HG03175 (cell line): ENCODE results near the gene FTCD.
"Not testable (repeated sequence)": the region's sequence is repeated elsewhere in the genome, so short reads cannot be mapped to it uniquely, and the experiment has no call there.

ENCODE experiments used
- ATAC-seq: cut with Tn5 transposase; IDR thresholded peaks from one replicate; pipeline ENCODE4 v1.9.1; 2021; ENCODE audit warnings: mild to moderate bottlenecking, moderate library complexity; ENCODE audit not compliant: unreplicated experiment

FTCD gene

GRCh38 chr21:46154155-46154954, 1.0 kb downstream of the FTCD start:
- no peak for ATAC-seq

- ATAC-seq = no peak
Measured at GRCh38 chr21:46153247-46154154, 1.9 kb downstream of the FTCD start.

GRCh38 chr21:46152927-46153246, 2.5 kb downstream of the FTCD start:
- ATAC-seq = no peak

DNA sequence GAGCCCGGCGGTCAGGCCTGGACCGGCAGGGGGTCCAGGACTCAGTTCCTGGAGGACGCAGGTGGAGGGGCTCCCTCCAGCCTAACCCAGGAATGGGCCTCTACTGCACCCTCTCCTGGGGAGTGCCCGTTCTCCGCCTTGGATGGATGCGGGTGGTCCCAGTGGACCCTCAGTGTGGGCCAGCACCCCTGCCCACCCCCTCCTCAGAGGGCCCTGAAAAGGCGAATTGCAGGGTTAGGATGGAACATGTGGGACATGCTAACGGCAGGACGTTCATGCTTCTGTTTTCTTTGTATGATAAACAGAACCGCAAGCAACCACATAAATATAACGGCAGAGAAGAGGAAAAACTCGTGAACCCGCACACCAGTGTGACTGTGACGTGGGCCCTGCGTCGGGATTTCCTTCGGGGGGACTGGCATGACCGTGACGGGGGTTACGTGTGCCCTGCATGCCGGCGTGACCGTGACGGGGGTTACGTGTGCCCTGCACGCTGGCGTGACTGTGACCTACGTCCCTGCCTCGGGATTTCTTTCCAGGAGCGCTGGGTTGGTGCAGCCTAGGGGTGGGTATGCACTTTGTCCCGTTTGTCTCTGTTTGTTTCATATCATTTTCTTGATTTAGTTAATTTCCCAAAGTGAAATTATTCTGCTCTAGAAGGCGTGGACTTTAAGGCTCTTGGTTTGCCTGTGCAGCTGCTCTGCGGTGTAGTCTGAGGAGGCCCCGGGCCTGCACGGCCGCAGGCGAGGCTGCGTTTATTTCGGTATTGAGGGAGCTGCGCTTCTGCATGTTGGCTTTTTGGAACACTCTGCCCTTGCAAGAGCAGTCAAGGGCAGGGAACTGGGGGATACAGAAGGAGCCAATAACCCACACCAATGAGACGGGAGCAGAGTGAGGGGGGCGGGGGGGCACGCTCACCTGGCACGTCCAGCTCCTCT, 3.1 kb downstream of the FTCD start:
- ATAC-seq = no peak

GRCh38 chr21:46151261-46151988, 4.0 kb downstream of the FTCD start:
- no peak for ATAC-seq

DNA sequence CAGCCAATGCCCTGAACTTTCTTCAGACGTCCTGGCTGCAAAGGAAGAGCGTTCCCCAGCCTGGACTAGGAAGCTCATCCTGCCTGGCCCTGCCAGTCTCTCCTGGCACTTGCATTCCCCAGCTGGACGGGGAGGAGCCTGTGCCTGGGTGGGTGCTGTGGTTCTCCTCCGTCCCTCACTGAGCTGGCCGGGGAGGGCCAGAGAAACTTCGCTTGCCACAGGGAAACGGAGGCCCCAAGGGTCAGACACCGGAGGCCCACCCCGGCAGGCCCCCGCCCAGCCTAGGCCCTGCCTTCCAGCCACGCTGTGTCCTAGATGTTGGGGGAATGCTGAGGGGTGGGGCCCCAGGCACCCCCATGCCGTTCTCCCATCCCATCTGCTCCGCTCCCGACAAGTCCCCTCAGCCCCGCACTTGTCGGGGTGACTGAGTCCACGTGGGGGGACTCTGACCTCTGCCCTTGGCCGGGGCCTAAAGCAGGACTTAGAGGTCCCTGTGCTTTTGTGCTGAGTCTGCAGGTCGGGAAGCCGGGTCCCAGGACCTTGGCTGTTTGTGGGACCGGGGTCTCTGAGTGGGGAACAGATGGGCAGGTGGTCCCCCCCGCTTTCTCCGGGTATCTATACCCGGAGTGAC, 4.8 kb downstream of the FTCD start:
- no peak for ATAC-seq

- no peak for ATAC-seq
Measured at GRCh38 chr21:46150073-46150472, 5.3 kb downstream of the FTCD start.

DNA sequence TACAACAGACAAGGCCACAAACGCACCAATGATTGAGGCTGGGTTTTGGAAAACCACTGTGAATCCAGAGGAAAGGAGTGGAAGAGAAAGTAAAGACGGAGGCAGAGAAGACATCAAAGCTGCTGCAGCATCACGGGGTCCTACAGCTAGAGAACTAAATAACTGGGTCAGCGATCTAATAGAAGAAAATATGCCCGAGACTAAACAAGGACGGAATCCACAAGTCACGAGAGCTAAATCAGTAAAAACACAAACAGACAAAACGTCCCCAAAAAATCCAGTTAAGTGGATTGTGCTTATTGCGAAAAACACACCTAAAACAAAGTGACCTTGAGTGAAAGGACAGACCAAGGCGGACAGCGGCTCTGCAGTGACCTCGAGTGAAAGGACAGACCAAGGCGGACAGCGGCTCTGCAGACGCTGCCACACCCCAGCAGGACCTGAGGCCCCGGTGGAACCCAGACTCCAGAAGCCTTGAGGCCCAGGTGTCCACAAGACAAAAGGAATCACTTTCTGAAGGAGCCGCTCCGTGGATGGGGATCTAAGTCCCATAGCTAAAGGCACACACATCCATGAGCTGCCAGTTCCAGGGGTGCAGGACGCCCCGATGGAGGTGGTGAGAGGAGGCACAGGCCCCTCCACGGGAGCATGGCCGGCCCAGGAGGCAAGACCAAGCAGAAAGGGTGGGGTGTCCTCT, 6.0 kb downstream of the FTCD start:
- no peak for ATAC-seq

DNA sequence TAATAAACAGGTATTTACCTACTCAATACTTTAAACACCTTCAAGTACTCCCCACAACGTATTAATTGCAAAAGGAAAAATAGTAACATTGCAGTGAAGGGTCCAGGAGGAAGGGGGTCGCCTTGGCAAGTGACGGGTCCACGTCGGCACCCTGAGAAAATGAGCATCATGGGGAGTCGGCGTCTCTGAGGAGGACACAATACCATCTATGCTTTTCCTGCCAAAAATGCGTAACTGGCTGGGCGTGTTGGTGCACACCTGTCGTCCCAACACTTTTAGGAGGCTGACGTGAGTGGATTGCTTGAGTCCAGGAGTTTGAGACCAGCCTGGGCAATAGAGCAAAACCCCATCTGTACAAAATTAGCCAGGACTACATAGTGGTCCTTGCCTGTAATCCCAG, 7.3 kb downstream of the FTCD start:
- ATAC-seq = no peak

DNA sequence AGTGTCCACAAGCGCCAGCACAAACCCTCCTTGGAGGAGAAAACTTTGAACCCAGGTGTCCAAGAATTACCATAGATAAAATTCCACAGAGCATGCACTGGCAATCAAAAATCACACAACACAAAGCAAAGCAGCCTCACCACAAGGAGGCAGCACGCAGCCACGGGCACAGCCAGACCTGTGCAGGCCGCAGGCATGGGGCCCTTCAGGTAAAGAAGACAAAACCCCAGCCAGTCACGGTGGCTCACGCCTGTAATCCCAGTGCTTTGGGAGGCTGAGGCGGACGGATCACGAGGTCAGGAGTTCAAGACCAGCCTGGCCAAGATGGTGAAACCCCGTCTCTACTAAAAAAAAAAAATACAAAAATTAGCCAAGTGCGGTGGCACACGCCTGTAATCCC, 8.0 kb downstream of the FTCD start:
- ATAC-seq = not testable (repeated sequence)

- no peak for ATAC-seq
Measured at GRCh38 chr21:46146856-46147255, 8.5 kb downstream of the FTCD start.

DNA sequence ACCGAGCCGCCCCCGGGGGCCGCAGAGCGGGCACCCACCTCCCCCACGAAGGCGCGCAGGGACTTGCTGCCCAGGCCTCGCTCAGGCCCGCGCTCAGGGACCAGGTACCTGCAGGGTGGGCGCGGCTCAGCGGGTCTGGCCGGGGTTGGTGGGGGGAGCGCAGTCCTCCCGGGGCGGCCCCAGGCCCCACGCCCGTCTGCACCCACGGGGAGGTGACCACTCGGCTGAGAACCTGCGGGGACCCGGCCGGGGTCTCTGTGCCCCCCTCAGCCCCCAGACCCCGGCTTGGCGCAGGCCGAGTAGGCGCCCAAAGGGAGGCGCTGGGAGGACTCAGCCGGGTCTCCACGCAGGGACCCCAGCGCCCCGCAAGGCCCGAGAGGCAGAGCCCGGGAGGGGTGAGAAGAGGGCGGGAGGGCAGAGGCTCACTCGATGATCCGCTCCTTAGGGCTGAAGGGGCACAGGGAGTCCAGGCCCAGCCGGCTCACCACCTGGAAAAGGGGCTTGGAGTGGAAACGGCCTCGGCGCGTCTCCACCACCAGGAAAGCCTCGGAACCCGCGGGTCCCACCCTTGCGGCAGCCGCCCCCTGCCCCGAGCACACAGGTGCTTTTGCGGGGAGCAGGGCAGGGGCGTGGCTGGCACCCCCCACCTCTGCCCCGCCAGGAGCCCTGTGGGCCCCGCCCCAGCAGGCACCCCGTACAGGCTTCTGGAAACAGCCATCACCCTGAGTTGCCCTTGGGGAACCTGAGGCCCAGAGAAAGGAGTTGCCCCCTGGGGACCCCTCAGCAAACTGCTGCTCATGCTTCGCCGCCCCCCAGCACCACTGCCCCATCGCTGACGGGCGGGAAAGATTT, 9.3 kb downstream of the FTCD start:
- ATAC-seq = no peak

GRCh38 chr21:46145159-46145839, 10.1 kb downstream of the FTCD start:
- no peak for ATAC-seq

DNA sequence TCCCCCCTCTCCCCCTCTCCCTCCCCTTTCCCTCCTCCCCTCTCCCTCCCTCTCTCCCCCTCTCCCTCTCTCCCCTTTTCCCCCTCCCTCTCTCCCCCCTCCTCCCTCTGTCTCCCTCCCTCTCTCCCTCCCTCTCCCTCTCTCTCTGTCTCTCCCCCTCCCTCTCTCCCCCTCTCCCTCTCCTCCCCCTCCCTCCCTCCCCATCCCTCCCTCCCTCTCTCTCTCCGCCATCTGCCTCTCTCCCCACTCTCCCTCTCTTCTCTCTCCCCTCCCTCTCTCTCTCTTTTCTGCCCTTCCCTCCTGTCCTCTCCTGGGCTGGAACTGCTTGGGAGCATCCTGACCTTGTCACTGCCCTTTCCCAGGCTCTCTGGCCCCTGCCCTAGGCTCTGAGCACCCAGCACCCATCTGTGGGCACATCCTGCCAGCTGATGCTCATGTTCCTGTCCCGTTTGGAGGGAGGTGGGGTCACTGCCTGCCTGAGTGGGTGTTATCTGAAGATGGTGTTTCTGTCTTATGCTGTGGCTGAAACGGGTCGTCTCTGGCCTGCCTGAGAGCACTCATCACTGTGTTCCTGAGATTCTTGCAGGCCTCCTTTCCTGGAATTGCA, 10.8 kb downstream of the FTCD start:
- ATAC-seq = no peak

DNA sequence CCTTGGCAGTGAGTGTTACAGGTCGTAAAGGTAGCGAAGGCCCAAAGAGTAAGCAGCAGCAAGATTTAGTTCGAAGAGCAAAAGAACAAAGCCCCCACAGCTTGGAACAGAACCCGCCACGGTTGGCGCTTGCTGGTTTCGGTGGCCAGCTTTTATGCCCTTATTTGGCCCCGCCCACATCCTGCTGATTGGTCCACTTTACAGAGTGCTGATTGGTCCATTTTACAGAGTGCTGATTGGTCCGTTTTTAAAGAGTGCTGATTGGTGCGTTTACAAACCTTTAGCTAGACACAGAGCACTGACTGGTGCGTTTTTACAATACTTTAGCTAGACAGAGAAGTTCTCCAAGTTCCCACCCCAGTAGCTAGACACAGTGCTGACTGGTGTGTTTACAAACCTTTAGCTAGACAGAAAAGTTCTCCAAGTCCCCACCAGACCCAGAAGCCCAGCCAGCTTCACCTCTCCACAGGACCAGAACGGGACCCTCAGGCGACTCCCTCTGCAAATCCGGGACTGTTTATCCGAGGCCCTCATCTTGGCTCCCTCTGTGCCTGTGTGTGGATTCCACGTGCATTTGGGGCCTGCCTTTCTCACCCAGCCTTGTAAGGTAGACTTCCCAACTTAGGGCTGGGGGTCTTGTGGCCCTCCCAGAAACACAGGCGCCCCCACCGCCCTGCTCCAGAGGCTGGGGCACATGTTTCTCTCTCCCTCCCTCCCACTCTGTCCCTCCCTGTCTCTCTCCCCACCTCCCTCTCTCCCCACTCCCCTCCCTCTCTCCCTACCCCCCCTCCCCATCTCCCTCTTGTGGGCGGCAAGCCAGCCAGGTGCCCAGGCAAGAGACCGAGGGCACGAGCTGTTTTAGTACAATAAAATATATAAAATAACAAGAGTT, 12.6 kb downstream of the FTCD start:
- no peak for ATAC-seq

DNA sequence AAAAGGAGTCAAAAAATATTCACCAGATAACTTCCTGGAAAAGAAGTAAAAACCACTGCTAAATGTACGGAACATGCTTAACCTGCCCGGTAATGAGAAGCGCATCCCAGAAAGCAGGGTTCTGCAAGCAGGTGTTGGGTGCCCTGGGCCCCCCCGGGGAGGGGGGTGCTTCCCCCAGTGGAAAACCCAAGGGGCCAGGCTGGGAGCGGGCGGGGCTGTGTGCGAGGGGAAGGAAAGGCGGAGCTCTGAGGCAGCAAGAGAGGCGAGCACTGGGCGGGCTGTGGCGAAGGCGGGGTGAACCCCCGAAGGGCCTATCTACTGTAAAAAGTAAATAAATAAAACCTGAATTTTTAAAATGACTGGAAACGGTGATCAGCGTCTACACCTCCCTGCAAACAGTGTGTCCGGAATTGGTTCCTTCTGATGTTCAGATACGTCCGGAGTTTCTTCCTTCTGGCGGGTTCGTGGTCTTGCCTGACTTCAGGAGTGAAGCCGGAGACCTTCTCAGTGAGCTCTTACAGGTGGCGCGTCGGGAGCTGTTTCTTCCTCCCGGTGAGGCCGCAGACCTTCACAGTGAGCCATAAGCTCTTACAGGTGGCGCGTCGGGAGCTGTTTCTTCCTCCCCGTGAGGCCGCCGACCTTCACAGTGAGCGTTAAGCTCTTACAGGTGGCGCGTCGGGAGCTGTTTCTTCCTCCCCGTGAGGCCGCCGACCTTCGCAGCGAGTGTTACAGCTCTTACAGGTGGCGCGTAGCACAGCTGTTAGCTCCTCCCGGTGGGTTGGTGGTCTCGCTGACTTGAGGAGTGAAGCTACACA, 13.4 kb downstream of the FTCD start:
- no peak for ATAC-seq
